ENCODE measurements around the gene LSAMP. TPM values are rescaled to one million over a fixed set of nuclear protein-coding genes. Genes with fewer than 3 reads are reported as not detected.

Gene LSAMP
- polyA plus RNA-seq, 1 of the 3 experiments (the other 2 are of a cell fraction): 6.6 TPM

- Histone ChIP-seq H3K4me1 (ENCODE audit: control insufficient read depth in 1 of 2, insufficient read depth in 2 of 2, low read depth in 1 of 2, low read length in 1 of 2) (no peaks in the 10 kb centered on the region; a peak in 1 of 4 replicates), H3K36me3 (replicated peaks in 1 of 2; ENCODE audit: control insufficient read depth in 1 of 2, insufficient read depth in 2 of 2, low read length in 1 of 2) (no peaks in the 10 kb centered on the region), H2AFZ (ENCODE audit: low read depth) (no peak overlapping the region), H3K27me3 (ENCODE audit: insufficient read depth) (no peaks in the 10 kb centered on the region), H3K27ac (ENCODE audit: low read depth in 2 of 2, low read length in 1 of 2) (no peak overlapping the region), H3K4me3 (ENCODE audit: low read depth in 2 of 2, low read length in 1 of 2) (no peak overlapping the region), H3K9me3 (no peaks in the 10 kb centered on the region), H4K20me1 (ENCODE audit: insufficient read depth) (no peaks in the 10 kb centered on the region), H3K4me2 (no peak overlapping the region), H3F3A (replicated peaks; ENCODE audit: insufficient read depth) (no peaks in the 10 kb centered on the region), H3K9me2 (no peaks in the 10 kb centered on the region), H3K79me2 (ENCODE audit: insufficient read depth) (no peaks in the 10 kb centered on the region), H3K9ac (no peak overlapping the region)
- DNase-seq: no peak
- CTCF ChIA-PET: no interaction called here
- POLR2A ChIA-PET: no interaction called here
- 91% methylated on average over 4 of the region's 4 CpGs for WGBS (ENCODE audit: low lambda C conversion rate)
- TF ChIP-seq SIN3A (IDR thresholded peaks at IDR 0.05; ENCODE audit: borderline replicate concordance, low read depth, low read length): no peak
- TF ChIP-seq MEF2A (IDR thresholded peaks at IDR 0.05; ENCODE audit: borderline replicate concordance, low read depth): no peak
- no peak for TF ChIP-seq ZBTB33 (IDR thresholded peaks at IDR 0.05; ENCODE audit: borderline replicate concordance, low read depth)
- TF ChIP-seq CTCF (IDR thresholded peaks at IDR 0.05): no peak
- no peak for TF ChIP-seq GABPA (IDR thresholded peaks at IDR 0.05; ENCODE audit: low read depth)
- no peak for TF ChIP-seq MAX (IDR thresholded peaks at IDR 0.05; ENCODE audit: low read depth)
- TF ChIP-seq RCOR1 (IDR thresholded peaks at IDR 0.05; ENCODE audit: low read length): no peak
- TF ChIP-seq EZH2phosphoT487 (IDR thresholded peaks at IDR 0.05; ENCODE audit: borderline replicate concordance, low read depth): no peak
- TF ChIP-seq POLR2AphosphoS5 (IDR thresholded peaks at IDR 0.05; ENCODE audit: low read depth, low read length): no peak
- TF ChIP-seq JUND (IDR thresholded peaks at IDR 0.05): no peak
- TF ChIP-seq RFX5 (IDR thresholded peaks at IDR 0.05; ENCODE audit: low read length): no peak
- TF ChIP-seq TEAD4 (IDR thresholded peaks at IDR 0.05; ENCODE audit: borderline replicate concordance, insufficient read depth): no peak
- no peak for TF ChIP-seq REST (IDR thresholded peaks at IDR 0.05; ENCODE audit: low read depth, low read length)
- no peak for TF ChIP-seq CHD2 (IDR thresholded peaks at IDR 0.05; ENCODE audit: low read length, partially characterized antibody)
- no peak for TF ChIP-seq USF2 (IDR thresholded peaks at IDR 0.05; ENCODE audit: borderline replicate concordance, low read depth, low read length)
Measured at GRCh38 chr3:116288485-116288884, 156.8 kb downstream of the LSAMP start.

Data from SK-N-SH (cell line).